HG03378 (cell line): ENCODE measurements around the gene TBPL2.
"Not testable (repeated sequence)": the region's sequence is repeated elsewhere in the genome, so short reads cannot be mapped to it uniquely, and the experiment has no call there.

Source experiments
- ATAC-seq: cut with Tn5 transposase; IDR thresholded peaks from one replicate; pipeline ENCODE4 v1.9.1; 2021; ENCODE audit warnings: mild to moderate bottlenecking, moderate library complexity; ENCODE audit not compliant: unreplicated experiment

TBPL2 gene

GRCh38 chr14:55441286-55441685, 870 bp upstream of the TBPL2 start:
- ATAC-seq = no peak

GRCh38 chr14:55438066-55438683, 2.2 kb downstream of the TBPL2 start:
- ATAC-seq = no peak

GRCh38 chr14:55436931-55437330, 3.5 kb downstream of the TBPL2 start:
- no peak for ATAC-seq

GRCh38 chr14:55436519-55436918, 3.9 kb downstream of the TBPL2 start:
- no peak for ATAC-seq

GRCh38 chr14:55434805-55435174, 5.6 kb downstream of the TBPL2 start:
- ATAC-seq = no peak

GRCh38 chr14:55433880-55434804, 6.3 kb downstream of the TBPL2 start:
- ATAC-seq = no peak

GRCh38 chr14:55432628-55433027, 7.8 kb downstream of the TBPL2 start:
- ATAC-seq = no peak

- peak; percentile 74 for ATAC-seq
Measured at GRCh38 chr14:55430024-55430690, 10.3 kb downstream of the TBPL2 start.

GRCh38 chr14:55427439-55427838, 13.0 kb downstream of the TBPL2 start:
- no peak for ATAC-seq

- no peak for ATAC-seq
Measured at GRCh38 chr14:55426891-55427290, 13.5 kb downstream of the TBPL2 start.

- ATAC-seq = no peak
Measured at GRCh38 chr14:55425091-55425490, 15.3 kb downstream of the TBPL2 start.

- no peak for ATAC-seq
Measured at GRCh38 chr14:55423969-55424368, 16.4 kb downstream of the TBPL2 start.

GRCh38 chr14:55422338-55422737, 18.1 kb downstream of the TBPL2 start:
- ATAC-seq = not testable (repeated sequence)

GRCh38 chr14:55419663-55420062, 20.8 kb downstream of the TBPL2 start:
- no peak for ATAC-seq

GRCh38 chr14:55418411-55418810, 22.0 kb downstream of the TBPL2 start:
- no peak for ATAC-seq

GRCh38 chr14:55417955-55418354, 22.5 kb downstream of the TBPL2 start:
- no peak for ATAC-seq

- no peak for ATAC-seq
Measured at GRCh38 chr14:55416866-55417265, 23.6 kb downstream of the TBPL2 start.

GRCh38 chr14:55414551-55414950, 25.9 kb downstream of the TBPL2 start:
- no peak for ATAC-seq

- no peak for ATAC-seq
Measured at GRCh38 chr14:55412676-55413075, 27.7 kb downstream of the TBPL2 start.

GRCh38 chr14:55411426-55412389, 28.7 kb downstream of the TBPL2 start, which contains the start of gene ATG14:
Gene ATG14, minus strand, starts transcription at chr14:55411830. Its CDS starts 8 bp downstream, at chr14:55411822.
- peak; percentile 90 for ATAC-seq
